ENCODE measurements around the gene HAO1.

DNA sequence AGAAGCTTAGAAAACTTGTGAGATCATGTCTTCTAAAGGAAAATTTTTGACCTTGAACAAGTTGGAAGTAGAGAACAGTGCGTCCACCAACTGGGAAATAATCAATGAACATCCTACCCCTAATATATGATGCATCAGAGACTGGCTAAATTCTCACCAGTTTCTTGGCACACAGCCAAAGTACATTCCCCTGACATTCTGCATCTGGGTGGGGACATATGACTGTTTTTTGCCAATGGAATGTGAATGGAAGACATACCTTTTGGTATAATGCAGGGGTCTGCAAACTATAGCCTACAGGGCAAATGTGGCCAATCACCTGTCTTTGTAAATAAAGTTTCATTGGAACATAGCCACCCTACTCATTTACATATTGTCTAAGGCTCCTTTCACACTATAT, 84.7 kb downstream of the HAO1 start:
- TF ChIP-seq, protein P1, sequence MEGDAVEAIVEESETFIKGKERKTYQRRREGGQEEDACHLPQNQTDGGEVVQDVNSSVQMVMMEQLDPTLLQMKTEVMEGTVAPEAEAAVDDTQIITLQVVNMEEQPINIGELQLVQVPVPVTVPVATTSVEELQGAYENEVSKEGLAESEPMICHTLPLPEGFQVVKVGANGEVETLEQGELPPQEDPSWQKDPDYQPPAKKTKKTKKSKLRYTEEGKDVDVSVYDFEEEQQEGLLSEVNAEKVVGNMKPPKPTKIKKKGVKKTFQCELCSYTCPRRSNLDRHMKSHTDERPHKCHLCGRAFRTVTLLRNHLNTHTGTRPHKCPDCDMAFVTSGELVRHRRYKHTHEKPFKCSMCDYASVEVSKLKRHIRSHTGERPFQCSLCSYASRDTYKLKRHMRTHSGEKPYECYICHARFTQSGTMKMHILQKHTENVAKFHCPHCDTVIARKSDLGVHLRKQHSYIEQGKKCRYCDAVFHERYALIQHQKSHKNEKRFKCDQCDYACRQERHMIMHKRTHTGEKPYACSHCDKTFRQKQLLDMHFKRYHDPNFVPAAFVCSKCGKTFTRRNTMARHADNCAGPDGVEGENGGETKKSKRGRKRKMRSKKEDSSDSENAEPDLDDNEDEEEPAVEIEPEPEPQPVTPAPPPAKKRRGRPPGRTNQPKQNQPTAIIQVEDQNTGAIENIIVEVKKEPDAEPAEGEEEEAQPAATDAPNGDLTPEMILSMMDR (IDR thresholded peaks at IDR 0.05; ENCODE audit: poor library complexity), result no peak
- no peak for TF ChIP-seq EZH2phosphoT487 (IDR thresholded peaks at IDR 0.05; ENCODE audit: low read depth, severe bottlenecking, unreplicated experiment)
